HG03135 (cell line): ENCODE results near the gene CGNL1.

Experiments
- ATAC-seq: cut with Tn5 transposase; IDR thresholded peaks from one replicate; pipeline ENCODE4 v1.9.1; 2021; ENCODE audit warnings: mild to moderate bottlenecking, moderate library complexity; ENCODE audit not compliant: unreplicated experiment

Gene CGNL1, protein sequence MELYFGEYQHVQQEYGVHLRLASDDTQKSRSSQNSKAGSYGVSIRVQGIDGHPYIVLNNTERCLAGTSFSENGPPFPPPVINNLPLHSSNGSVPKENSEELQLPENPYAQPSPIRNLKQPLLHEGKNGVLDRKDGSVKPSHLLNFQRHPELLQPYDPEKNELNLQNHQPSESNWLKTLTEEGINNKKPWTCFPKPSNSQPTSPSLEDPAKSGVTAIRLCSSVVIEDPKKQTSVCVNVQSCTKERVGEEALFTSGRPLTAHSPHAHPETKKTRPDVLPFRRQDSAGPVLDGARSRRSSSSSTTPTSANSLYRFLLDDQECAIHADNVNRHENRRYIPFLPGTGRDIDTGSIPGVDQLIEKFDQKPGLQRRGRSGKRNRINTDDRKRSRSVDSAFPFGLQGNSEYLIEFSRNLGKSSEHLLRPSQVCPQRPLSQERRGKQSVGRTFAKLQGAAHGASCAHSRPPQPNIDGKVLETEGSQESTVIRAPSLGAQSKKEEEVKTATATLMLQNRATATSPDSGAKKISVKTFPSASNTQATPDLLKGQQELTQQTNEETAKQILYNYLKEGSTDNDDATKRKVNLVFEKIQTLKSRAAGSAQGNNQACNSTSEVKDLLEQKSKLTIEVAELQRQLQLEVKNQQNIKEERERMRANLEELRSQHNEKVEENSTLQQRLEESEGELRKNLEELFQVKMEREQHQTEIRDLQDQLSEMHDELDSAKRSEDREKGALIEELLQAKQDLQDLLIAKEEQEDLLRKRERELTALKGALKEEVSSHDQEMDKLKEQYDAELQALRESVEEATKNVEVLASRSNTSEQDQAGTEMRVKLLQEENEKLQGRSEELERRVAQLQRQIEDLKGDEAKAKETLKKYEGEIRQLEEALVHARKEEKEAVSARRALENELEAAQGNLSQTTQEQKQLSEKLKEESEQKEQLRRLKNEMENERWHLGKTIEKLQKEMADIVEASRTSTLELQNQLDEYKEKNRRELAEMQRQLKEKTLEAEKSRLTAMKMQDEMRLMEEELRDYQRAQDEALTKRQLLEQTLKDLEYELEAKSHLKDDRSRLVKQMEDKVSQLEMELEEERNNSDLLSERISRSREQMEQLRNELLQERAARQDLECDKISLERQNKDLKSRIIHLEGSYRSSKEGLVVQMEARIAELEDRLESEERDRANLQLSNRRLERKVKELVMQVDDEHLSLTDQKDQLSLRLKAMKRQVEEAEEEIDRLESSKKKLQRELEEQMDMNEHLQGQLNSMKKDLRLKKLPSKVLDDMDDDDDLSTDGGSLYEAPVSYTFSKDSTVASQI

DNA sequence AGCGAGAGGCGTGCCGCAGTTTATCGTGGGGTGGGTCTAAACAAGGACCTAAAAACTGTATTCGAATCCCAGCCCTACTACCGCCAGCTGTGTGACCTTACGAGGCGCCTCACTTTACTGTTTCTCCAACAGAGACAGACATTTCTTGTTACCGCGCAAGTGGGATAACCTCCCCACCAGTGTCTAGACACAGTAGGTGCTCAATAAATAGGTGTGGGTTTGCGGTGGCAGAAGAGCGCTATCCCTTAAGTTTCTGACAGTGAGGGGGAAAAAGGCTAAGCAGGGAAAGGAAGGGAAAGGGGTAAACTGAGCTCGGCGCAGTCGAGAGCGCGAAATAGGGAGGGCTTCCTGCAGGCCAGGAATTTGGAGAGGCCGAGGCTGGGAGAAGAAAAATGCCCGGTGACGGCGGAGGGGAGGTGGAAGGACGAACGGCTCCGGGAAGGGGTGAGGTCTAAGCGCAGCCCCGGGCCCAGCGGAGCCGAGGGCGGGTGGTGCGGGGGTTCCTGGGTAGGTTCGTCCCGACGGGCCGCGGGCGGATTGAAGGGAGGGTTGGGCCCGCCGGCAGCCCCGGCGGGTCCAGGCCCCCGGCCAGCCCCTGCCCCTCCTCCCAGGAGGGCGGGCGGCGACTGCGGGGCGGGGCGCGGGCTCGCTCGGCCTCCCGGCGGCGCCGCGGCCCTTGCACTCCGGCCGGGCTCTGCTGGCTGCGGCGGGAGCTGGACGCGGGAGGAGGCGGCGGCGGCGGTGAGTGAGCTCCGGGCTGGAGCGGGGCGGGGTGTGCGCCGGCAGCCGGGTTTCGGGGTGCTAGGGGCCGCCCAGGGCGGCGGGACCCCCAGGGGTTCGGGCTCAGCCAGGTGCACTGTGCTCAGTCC, at the start of gene CGNL1:
Gene CGNL1 (plus strand): TSS at position 679 of the 869 bp plus-strand sequence. CDS start 61,495 bp downstream, outside the sequence.
- ATAC-seq, result no peak

GRCh38 chr15:57327985-57328471, 48.3 kb upstream of the CGNL1 start:
- ATAC-seq, result no peak

DNA sequence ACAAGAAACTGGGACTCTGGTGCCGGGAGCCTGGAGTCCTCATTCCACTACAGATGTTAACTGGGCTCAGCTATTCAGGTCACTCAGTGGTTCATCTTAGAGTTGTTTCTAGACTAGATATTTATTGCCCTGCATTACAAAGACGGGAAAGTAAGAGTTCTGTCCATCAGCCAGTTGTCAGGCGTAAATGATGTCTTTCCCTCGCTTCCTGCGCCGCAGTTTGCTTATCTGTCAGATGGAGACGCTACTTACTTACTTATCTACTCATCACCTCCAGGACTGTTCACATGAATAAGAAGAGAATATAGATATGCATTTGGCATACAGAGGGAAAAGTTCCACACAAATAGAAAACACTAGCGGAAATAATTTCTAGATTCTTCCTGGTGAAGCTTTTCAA, 47.8 kb upstream of the CGNL1 start:
- no peak for ATAC-seq

- ATAC-seq, result no peak
Observed at GRCh38 chr15:57328897-57329296, 47.4 kb upstream of the CGNL1 start.

- ATAC-seq, result no peak
Observed at GRCh38 chr15:57329582-57330367, 46.5 kb upstream of the CGNL1 start.

- no peak for ATAC-seq
Observed at GRCh38 chr15:57330619-57331340, 45.5 kb upstream of the CGNL1 start.

DNA sequence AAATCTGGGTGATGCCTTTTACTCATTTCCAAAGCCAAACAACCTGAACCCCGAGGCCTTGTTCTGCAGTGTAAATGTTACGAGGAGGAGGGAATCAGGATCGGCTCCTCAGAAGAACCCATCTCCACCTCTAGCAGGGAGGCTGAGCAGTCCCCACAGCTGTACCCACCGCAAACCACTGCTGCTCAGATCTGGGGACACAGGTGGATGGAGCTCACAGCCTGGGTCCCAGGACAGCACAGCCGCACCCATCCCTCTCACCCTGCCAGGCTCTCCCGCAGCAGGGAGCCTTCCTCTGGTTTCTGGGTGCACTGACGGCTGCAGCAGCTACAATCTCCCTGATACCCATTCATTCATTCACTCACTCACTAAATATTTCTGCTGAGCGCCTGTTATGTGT, 44.0 kb upstream of the CGNL1 start:
- no peak for ATAC-seq

- ATAC-seq, result no peak
Observed at GRCh38 chr15:57333487-57333886, 42.8 kb upstream of the CGNL1 start.

- ATAC-seq, result no peak
Observed at GRCh38 chr15:57334257-57334656, 42.0 kb upstream of the CGNL1 start.

DNA sequence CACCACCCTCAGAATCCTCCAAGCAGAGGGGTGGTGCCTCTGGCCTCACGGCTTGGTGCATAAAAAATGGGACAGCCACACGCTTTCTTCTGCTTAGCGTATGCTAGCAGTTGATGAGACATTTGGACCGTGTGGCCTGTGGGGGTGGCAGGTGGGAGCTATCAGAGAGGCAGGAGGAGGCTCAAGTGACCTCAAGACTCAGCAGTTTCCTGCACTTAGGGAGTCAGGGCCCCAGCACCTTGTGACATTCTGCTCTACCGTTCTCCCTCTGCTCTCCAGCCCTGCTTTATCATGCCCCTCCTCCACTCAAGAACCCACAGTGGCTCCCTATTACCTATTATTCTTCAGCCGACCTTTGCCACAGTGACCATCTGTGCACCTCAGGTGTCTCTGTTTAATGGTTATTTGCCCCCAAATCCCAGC, 41.0 kb upstream of the CGNL1 start:
- ATAC-seq, result no peak

DNA sequence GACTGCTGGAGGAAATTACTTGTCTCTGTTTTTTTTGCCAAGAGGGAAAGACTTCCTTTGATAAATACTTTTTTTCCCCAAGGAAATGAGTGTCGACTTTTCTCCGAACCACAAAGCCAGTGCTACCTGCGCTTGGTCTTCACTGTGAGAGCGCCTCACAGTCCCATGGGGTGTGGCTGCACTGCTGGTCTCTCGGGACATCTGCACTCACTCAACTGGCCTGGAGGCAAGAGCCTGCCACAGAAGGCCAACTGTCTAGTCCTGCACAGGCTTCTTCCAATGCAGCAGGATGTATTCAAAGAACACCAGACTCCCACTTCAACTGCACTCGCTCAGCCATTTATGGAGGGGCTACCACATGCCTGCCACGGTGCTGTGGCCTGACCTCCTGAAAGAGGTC, 40.6 kb upstream of the CGNL1 start:
- no peak for ATAC-seq

DNA sequence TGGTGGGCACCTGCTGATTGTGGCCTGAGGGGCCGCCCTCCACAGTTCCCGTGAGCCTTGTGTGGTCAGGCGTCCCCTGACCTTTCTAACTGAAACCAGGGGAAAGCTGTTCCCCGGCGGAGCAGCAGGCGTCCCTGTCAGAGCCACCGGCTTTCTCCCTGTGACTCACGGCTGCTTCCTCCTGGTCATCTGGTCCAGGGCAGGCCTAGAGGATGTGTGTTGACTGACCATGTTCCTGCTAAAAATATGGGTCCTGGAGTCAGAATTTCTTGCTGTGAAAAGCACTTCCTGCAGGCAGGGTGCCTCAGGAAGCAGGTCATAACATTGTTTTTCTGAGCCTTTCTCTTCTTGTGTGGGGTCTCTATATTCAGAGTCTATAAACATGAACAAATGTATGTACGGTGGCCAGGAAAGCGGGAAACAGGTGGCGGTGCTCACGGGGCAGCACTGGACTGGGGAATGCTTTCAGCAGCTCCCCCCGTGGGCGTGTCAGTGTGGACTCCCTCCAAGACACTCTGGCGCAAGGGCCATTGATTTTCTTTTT, 38.4 kb upstream of the CGNL1 start:
- no peak for ATAC-seq

DNA sequence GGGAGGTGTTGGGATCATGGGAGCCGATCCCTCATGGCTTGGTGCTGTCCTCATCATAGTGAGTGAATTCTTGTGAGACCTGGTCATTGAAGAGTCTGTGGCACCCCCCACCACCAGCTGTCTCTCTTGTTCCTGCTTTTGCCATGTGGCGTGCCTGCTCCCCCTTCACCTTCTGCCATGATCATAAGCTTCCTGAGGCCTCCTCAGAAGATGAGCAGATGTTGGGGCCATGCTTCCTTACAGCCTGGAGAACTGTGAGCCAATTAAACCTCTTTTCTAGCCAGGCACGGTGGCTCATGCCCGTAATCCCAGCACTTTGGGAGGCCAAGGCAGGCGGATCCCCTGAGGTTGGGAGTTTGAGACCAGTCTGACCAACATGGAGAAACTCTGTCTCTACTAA, 37.0 kb upstream of the CGNL1 start:
- no peak for ATAC-seq

- ATAC-seq, result no peak
Observed at GRCh38 chr15:57340682-57341259, 35.5 kb upstream of the CGNL1 start.

DNA sequence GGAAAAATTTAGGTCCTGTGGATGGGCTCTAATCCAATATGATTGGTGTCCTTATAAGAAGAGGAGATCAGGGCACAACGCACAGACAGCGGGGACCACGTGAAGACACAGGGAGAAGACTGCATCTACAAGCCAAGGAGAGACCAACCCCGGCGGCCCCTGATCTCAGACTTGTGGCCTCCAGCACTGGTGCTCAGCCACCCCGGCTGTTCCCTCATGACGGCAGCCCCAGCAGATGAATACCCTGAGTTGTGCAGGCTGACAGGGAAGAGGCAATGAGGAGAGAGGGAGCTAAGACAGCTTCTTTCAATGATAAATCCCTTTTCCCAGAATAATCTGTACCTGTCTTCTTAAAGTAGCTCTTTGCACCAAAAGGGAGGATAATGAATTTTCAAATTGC, 33.3 kb upstream of the CGNL1 start:
- ATAC-seq, result no peak

GRCh38 chr15:57343498-57343897, 32.8 kb upstream of the CGNL1 start:
- ATAC-seq, result no peak

GRCh38 chr15:57344282-57344681, 32.0 kb upstream of the CGNL1 start:
- ATAC-seq, result no peak

- ATAC-seq, result no peak
Observed at GRCh38 chr15:57345584-57345983, 30.7 kb upstream of the CGNL1 start.
